ENCODE data around the gene ABCC10.
A peak's percentile ranks its signal among the peaks of the same experiment; 100 is the strongest.
"Not testable (repeated sequence)": the region's sequence is repeated elsewhere in the genome, so short reads cannot be mapped to it uniquely, and the experiment has no call there.

Gene ABCC10, protein sequence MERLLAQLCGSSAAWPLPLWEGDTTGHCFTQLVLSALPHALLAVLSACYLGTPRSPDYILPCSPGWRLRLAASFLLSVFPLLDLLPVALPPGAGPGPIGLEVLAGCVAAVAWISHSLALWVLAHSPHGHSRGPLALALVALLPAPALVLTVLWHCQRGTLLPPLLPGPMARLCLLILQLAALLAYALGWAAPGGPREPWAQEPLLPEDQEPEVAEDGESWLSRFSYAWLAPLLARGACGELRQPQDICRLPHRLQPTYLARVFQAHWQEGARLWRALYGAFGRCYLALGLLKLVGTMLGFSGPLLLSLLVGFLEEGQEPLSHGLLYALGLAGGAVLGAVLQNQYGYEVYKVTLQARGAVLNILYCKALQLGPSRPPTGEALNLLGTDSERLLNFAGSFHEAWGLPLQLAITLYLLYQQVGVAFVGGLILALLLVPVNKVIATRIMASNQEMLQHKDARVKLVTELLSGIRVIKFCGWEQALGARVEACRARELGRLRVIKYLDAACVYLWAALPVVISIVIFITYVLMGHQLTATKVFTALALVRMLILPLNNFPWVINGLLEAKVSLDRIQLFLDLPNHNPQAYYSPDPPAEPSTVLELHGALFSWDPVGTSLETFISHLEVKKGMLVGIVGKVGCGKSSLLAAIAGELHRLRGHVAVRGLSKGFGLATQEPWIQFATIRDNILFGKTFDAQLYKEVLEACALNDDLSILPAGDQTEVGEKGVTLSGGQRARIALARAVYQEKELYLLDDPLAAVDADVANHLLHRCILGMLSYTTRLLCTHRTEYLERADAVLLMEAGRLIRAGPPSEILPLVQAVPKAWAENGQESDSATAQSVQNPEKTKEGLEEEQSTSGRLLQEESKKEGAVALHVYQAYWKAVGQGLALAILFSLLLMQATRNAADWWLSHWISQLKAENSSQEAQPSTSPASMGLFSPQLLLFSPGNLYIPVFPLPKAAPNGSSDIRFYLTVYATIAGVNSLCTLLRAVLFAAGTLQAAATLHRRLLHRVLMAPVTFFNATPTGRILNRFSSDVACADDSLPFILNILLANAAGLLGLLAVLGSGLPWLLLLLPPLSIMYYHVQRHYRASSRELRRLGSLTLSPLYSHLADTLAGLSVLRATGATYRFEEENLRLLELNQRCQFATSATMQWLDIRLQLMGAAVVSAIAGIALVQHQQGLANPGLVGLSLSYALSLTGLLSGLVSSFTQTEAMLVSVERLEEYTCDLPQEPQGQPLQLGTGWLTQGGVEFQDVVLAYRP (N-terminal part only)

GRCh38 chr6:43427406-43428111, at the start of gene ABCC10:
TSS of gene ABCC10 (plus strand) at chr6:43427541. CDS start at chr6:43427979, 438 bp downstream.
- H3K36me3 Mint-ChIP-seq = peaks cover 9% of the 10 kb centered on the region
- H3K4me1 Mint-ChIP-seq = peaks cover 28% of the 10 kb centered on the region
- peak within 1 kb of the TSS; percentile 93 for H3K4me3 Mint-ChIP-seq
- ATAC-seq = peak; percentile 97
- no peaks in the 10 kb centered on the region for H3K27me3 Mint-ChIP-seq
- H3K27ac Mint-ChIP-seq = peak within 1 kb of the TSS; percentile 91
- H3K9me3 Mint-ChIP-seq = no peaks in the 10 kb centered on the region

DNA sequence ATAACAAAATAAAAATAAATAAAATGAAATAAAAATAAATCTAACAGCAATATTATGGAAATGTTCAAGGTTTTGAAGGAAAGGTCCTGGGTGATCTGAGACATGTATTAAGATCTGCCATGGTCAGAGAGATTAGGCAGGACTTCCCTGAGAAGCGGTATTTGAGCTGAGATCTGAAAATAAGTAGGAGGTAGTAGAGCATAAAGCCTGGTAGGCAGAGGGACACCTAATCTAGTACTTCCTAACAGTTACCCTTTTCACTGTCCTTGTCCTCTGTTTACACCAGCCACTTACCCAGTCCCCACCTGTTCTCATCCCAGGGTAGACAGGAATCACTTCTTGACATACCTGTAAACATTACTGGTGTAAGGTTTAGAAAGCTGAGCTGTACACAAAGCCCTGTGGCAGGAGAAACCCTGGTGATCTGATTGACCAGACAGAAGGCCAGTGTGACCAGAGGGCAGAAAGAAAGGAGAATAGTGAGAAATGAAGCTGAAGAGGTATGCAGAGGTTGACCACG, 49.6 kb upstream of the ABCC10 start:
- H3K27me3 Mint-ChIP-seq = peaks cover 22% of the 10 kb centered on the region
- ATAC-seq = no peak
- no peaks in the 10 kb centered on the region for H3K36me3 Mint-ChIP-seq
- H3K27ac Mint-ChIP-seq = no peak overlapping the region
- no peaks in the 10 kb centered on the region for H3K9me3 Mint-ChIP-seq
- H3K4me3 Mint-ChIP-seq = no peak overlapping the region
- H3K4me1 Mint-ChIP-seq = peaks cover 52% of the 10 kb centered on the region

GRCh38 chr6:43378631-43379030, 48.7 kb upstream of the ABCC10 start:
- no peaks in the 10 kb centered on the region for H3K36me3 Mint-ChIP-seq
- no peak for ATAC-seq
- peaks cover 61% of the 10 kb centered on the region for H3K4me1 Mint-ChIP-seq
- H3K4me3 Mint-ChIP-seq = no peak overlapping the region
- H3K27ac Mint-ChIP-seq = no peak overlapping the region
- H3K9me3 Mint-ChIP-seq = no peaks in the 10 kb centered on the region
- peaks cover 22% of the 10 kb centered on the region for H3K27me3 Mint-ChIP-seq

DNA sequence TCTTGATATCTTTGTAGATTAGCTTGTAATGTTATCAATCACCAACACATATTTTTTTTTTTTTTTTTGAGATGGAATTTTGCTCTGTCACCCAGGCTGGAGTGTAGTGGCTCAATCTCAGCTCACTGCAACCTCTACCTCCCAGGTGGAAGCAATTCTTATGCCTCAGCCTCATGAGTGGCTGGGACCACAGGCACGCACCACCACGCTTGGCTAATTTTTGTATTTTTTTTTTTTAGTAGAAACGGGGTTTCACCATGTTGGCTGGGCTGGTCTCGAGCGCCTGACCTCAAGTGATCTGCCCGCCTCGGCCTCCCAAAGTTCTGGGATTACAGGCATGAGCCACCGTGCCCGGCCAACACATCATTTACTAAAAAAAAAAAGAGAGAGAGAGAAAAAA, 46.5 kb upstream of the ABCC10 start:
- Mint-ChIP-seq H3K4me1 (peaks cover 78% of the 10 kb centered on the region), H3K27ac (peak overlapping the region; percentile 80), H3K27me3 (peaks cover 22% of the 10 kb centered on the region)
- H3K4me3 Mint-ChIP-seq, H3K9me3 Mint-ChIP-seq, H3K36me3 Mint-ChIP-seq, ATAC-seq: not testable (repeated sequence)

GRCh38 chr6:43383021-43383667, 44.2 kb upstream of the ABCC10 start:
- H3K9me3 Mint-ChIP-seq = no peaks in the 10 kb centered on the region
- H3K4me1 Mint-ChIP-seq = peaks cover 68% of the 10 kb centered on the region
- no peaks in the 10 kb centered on the region for H3K36me3 Mint-ChIP-seq
- H3K4me3 Mint-ChIP-seq = no peak overlapping the region
- peak overlapping the region; percentile 98 for H3K27ac Mint-ChIP-seq
- ATAC-seq = peak; percentile 28
- H3K27me3 Mint-ChIP-seq = peaks cover 22% of the 10 kb centered on the region

- Mint-ChIP-seq H3K27ac (peak overlapping the region; percentile 98), H3K4me3 (no peak overlapping the region)
- no peak for ATAC-seq
Measured at GRCh38 chr6:43386492-43386891, 40.8 kb upstream of the ABCC10 start.

GRCh38 chr6:43389730-43390295, 37.5 kb upstream of the ABCC10 start:
- H3K36me3 Mint-ChIP-seq = no peaks in the 10 kb centered on the region
- no peak overlapping the region for H3K27ac Mint-ChIP-seq
- H3K9me3 Mint-ChIP-seq = no peaks in the 10 kb centered on the region
- peaks cover 57% of the 10 kb centered on the region for H3K27me3 Mint-ChIP-seq
- ATAC-seq = no peak
- peaks cover 45% of the 10 kb centered on the region for H3K4me1 Mint-ChIP-seq
- H3K4me3 Mint-ChIP-seq = no peak overlapping the region

More at GRCh38 chr6:43386492-43386891, 40.8 kb upstream of the ABCC10 start:
- Mint-ChIP-seq H3K27me3 (peaks cover 29% of the 10 kb centered on the region), H3K9me3 (no peaks in the 10 kb centered on the region), H3K4me1 (peaks cover 58% of the 10 kb centered on the region), H3K36me3 (no peaks in the 10 kb centered on the region)

DNA sequence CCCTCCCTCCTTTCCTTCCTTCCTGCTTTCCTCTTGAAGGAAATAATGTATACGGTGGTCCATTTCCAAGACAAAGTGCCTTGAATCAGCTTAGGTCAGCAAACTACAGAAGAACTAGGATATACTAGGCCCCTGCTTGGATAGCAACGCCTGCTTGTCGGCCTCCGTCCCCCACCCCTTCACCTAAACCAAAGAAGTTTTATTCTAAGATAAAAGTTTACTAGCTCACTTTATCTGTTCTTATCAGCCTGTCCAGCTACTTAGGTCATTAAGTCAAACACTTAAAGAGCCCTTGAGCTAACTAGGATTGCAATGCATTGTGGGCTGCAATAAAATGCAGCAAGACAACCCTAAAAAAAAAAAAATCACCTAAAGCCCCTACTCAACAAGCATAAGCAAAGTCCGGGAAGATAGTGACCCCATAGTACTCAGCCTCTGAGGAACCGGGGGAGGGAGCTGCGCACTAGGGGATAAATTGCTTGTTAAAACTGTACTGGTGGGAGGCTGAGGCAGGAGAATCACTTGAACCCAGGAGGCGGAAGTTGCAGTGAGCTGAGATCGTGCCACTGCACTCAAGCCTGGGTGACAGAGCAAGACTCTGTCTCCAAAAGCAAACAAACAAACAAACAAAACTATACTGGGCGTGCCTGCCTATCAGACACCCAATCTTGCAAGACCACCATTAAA, 36.4 kb upstream of the ABCC10 start:
- not testable (repeated sequence) for ATAC-seq, H3K4me3 Mint-ChIP-seq, H3K9me3 Mint-ChIP-seq, H3K27ac Mint-ChIP-seq, H3K36me3 Mint-ChIP-seq
- Mint-ChIP-seq H3K27me3 (peaks cover 57% of the 10 kb centered on the region), H3K4me1 (peaks cover 35% of the 10 kb centered on the region)

GRCh38 chr6:43391440-43392031, 35.8 kb upstream of the ABCC10 start:
- Mint-ChIP-seq H3K9me3 (no peaks in the 10 kb centered on the region), H3K4me3 (no peak overlapping the region), H3K4me1 (peaks cover 29% of the 10 kb centered on the region), H3K27ac (no peak overlapping the region), H3K27me3 (peaks cover 57% of the 10 kb centered on the region), H3K36me3 (no peaks in the 10 kb centered on the region)
- ATAC-seq = no peak

- peaks cover 57% of the 10 kb centered on the region for H3K27me3 Mint-ChIP-seq
- peak overlapping the region; percentile 71 for H3K4me3 Mint-ChIP-seq
- peaks cover 29% of the 10 kb centered on the region for H3K4me1 Mint-ChIP-seq
- H3K36me3 Mint-ChIP-seq, ATAC-seq, H3K9me3 Mint-ChIP-seq: not testable (repeated sequence)
- peak overlapping the region; percentile 51 for H3K27ac Mint-ChIP-seq
Measured at GRCh38 chr6:43393133-43393532, 34.2 kb upstream of the ABCC10 start.

- H3K27me3 Mint-ChIP-seq = peaks cover 57% of the 10 kb centered on the region
- H3K27ac Mint-ChIP-seq = peak overlapping the region; percentile 51
- H3K4me3 Mint-ChIP-seq = peak overlapping the region; percentile 71
- no peaks in the 10 kb centered on the region for H3K9me3 Mint-ChIP-seq
- peak; percentile 64 for ATAC-seq
- peaks cover 29% of the 10 kb centered on the region for H3K4me1 Mint-ChIP-seq
- no peaks in the 10 kb centered on the region for H3K36me3 Mint-ChIP-seq
Measured at GRCh38 chr6:43393602-43394001, 33.7 kb upstream of the ABCC10 start.

GRCh38 chr6:43394982-43395381, 32.4 kb upstream of the ABCC10 start:
- ATAC-seq = no peak
- Mint-ChIP-seq H3K9me3 (no peaks in the 10 kb centered on the region), H3K27me3 (peaks cover 48% of the 10 kb centered on the region), H3K27ac (no peak overlapping the region), H3K4me3 (no peak overlapping the region), H3K36me3 (no peaks in the 10 kb centered on the region), H3K4me1 (peaks cover 29% of the 10 kb centered on the region)

- H3K9me3 Mint-ChIP-seq = no peaks in the 10 kb centered on the region
- no peak overlapping the region for H3K27ac Mint-ChIP-seq
- no peak overlapping the region for H3K4me3 Mint-ChIP-seq
- H3K27me3 Mint-ChIP-seq = peaks cover 45% of the 10 kb centered on the region
- peaks cover 27% of the 10 kb centered on the region for H3K4me1 Mint-ChIP-seq
- no peaks in the 10 kb centered on the region for H3K36me3 Mint-ChIP-seq
- no peak for ATAC-seq
Measured at GRCh38 chr6:43395776-43396175, 31.6 kb upstream of the ABCC10 start.

Data from stimulated activated memory B cell treated with anti-CD40 and anti-IgM and Interleukin-4, amounts not matched to agents 10 μg/mL and 1 μg/mL and 100 μg/mL, for 72 hours (primary cell).